HG03378 (cell line): ENCODE measurements around the gene ATP8B3.

ENCODE experiments used
- ATAC-seq: cut with Tn5 transposase; IDR thresholded peaks from one replicate; pipeline ENCODE4 v1.9.1; 2021; ENCODE audit warnings: mild to moderate bottlenecking, moderate library complexity; ENCODE audit not compliant: unreplicated experiment

ATP8B3 gene, protein sequence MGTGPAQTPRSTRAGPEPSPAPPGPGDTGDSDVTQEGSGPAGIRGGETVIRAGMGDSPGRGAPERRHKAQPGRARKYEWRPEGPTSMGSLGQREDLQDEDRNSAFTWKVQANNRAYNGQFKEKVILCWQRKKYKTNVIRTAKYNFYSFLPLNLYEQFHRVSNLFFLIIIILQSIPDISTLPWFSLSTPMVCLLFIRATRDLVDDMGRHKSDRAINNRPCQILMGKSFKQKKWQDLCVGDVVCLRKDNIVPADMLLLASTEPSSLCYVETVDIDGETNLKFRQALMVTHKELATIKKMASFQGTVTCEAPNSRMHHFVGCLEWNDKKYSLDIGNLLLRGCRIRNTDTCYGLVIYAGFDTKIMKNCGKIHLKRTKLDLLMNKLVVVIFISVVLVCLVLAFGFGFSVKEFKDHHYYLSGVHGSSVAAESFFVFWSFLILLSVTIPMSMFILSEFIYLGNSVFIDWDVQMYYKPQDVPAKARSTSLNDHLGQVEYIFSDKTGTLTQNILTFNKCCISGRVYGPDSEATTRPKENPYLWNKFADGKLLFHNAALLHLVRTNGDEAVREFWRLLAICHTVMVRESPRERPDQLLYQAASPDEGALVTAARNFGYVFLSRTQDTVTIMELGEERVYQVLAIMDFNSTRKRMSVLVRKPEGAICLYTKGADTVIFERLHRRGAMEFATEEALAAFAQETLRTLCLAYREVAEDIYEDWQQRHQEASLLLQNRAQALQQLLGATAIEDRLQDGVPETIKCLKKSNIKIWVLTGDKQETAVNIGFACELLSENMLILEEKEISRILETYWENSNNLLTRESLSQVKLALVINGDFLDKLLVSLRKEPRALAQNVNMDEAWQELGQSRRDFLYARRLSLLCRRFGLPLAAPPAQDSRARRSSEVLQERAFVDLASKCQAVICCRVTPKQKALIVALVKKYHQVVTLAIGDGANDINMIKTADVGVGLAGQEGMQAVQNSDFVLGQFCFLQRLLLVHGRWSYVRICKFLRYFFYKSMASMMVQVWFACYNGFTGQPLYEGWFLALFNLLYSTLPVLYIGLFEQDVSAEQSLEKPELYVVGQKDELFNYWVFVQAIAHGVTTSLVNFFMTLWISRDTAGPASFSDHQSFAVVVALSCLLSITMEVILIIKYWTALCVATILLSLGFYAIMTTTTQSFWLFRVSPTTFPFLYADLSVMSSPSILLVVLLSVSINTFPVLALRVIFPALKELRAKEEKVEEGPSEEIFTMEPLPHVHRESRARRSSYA (N-terminal part only)

DNA sequence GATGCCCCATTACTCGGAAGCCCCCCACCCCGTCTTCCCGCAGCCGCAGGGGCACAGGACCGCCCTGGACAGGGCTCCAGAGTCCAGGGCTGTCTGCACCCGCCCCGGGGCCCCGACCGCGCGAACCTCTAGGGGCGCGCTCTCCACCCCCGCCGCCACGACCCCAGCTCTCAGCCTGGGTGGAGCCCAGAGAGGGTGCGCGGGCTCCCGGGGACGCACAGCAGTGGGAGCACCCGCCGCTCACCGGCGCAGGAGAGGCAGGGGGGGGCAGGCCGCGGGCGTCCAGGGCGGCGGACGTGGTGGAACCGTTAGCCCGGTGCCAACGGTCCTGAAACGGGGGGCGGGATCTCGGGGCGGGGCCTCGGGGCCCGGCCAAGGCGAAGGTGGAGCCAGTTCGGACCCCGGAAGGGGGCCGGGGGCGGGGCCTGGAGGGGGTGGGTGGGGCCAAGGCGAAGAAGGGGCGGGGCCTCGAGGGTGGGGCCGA is at the start of gene ATP8B3:
TSS of gene ATP8B3 (minus strand) at position 335 of the 484 bp plus-strand sequence. CDS start 540 bp downstream, outside the sequence.
- no peak for ATAC-seq

DNA sequence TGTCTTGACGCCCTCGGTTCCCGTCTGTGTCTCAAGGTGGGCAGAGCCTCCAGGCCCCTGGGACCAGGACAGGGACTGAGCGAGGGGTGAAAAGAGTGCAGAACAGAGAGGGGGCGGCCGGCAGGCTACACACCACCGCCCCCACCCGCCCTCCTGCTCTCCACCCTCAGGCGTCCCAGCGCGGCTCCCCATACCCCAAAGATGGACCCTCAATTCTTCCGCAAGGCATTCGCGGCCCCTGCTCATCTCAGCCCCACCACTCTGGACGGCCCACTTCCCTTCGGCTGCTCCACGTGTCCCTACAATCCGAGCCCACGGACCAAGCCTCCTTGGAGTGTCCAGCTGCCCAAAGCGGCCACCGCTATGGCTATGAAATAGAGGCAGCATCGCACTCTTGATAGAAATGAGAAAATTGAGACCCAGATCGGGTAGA is 49.5 kb upstream of the ATP8B3 start:
- ATAC-seq = no peak

DNA sequence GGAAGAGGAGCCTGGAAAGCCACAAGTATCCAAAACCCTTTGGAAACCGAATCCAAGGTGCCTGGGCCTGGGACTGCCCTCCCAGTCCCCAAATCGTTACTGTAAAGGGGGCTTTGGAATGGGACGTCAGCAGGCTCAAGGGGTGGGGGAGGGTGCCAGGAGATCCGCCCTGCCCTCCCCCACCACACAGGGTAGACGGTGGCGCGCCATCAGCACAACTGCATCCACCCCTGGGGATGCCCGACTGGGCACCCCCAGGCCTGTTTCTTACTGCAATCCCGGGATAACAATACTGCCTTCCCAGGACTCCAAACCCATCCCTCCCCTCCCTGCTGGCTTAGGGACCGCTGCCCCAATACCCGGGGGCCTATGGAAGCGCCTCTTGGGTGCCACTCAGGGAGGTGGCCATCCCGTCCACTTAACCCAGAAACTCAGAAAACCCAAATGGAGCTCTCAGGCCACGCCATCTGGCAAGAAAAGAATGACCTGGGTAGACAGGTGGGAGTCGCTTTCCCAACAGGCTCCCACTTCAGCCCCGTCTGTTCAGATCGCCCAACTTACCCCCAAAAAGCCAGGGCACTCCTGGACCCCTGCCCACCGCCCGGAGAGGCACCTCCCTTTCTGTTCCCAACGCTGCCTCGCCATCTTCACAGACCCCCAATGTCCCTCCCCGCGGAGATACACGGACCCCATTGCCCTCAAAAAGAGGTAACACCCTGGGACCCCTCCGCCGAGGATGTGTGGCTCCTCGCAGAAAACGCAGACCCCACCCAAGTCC is 48.9 kb upstream of the ATP8B3 start:
- no peak for ATAC-seq

DNA sequence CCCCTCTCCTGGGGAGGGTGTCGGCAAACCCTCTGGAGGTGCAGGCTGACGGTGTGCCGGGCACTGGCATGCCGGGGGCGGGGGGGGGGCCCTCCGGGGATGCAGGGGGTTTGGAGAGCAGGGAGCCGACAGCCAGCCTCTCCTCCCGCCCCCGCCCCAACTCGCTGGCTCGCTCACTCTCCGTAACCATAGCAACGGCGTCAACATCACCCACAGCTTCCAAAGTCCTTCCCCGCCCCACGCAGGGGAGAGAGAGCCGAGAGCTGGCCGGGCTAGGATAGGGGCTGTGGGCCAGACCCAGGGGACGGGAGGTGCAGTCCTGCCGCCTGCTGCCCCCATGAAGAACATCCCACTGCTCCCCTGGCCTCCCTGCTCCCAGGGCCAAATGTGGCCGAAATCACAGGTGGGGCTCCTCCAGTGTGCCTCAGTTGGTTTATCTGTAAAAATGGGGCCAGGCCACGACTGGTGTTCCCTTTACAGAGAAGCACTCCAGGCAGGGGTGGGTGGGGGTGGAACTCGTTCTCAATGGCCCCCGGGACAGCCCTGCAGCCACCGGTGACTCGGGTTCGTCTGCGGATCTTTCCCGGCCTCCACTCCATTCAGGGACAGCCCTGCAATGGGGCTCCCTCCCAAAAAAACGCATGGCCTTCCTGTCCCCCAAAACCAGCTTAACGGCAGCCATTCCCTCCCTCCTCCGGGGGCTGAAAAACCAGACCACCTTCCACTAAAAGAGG is 48.1 kb upstream of the ATP8B3 start:
- no peak for ATAC-seq

DNA sequence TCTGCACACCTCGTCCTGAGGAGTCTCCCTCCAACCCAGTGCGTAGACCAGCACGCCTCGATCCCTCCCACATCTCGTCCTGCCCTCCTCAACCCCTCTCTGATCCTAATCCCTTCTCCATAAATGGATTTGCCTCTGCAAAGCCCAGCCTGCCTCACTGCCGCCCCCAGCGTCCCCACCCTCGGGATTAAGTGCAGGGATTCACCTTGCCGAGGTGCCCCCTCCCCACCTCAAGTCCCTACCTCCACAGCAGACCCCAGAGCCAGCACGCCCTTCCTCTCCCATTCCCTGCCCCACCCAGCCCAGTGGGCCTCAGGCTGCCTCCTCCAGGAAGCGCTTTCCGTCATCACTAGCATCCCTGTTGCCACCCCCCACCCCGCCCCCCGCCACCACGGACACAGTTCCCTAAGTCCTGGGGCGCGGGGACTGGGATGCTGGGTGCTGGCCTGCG is 47.3 kb upstream of the ATP8B3 start:
- ATAC-seq = no peak

DNA sequence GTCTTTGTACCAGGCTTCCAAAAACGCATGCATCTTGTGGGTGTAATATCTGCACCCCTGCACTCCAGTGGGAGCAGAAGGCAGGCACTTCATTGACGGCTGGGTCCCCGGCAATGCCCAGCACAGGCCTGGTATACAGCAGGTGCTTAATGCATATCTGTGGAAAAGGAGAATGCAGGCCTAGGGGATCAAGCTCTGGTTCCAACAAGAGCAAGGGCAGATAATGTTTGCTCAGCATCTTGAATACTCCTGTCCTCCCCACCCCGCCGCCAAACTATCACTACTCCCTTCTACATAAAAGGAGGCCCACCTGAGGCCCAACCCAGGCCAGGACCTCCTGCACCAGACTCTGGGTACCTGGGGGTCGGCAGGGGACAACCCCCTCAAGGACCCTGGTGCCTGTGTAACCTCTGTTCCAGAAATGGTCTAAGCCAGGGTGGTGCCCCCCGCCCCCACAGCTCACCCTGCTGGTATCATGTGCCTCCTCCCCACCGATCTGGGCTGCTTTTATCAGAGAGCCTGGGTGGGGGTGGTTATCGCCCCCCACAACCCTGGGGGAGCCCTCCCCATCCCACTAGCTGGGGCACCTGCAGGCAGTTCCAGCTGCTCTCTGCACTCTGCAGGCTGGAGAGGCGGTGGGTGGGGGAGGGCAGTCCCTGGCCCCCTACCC is 46.5 kb upstream of the ATP8B3 start:
- no peak for ATAC-seq

DNA sequence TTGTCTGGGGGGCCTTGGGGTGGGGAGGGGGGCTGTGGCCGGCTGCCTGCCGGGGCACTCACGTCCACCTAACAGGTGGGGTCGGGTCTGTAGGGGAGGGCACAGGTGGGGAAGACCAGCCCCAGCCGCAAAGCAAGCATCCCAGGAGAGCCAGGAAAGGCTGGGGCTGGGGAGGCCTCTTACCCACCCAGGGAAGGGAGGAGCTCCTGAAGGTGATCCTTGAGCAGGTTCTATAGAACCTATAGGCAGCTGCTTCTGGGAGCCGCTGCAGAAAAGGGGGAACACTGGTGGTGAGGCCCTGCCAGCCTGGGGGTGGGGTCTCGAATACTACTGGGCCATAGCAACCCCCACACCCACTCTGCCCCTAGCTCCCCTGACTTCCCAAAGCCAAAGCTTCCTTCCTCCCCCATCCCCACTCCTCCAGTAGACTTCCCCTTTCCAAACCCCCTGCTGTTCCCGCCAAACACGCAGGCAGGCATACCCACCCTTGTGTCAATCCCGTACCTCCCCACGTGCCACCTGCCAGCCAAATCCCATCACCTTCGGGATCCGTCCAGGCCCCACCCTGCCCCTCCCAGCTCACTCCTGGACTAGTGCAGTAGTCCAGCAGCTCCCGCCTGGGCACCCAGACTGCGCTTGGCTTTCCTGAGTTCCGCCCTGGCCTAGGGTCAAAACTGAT is 45.7 kb upstream of the ATP8B3 start:
- no peak for ATAC-seq

DNA sequence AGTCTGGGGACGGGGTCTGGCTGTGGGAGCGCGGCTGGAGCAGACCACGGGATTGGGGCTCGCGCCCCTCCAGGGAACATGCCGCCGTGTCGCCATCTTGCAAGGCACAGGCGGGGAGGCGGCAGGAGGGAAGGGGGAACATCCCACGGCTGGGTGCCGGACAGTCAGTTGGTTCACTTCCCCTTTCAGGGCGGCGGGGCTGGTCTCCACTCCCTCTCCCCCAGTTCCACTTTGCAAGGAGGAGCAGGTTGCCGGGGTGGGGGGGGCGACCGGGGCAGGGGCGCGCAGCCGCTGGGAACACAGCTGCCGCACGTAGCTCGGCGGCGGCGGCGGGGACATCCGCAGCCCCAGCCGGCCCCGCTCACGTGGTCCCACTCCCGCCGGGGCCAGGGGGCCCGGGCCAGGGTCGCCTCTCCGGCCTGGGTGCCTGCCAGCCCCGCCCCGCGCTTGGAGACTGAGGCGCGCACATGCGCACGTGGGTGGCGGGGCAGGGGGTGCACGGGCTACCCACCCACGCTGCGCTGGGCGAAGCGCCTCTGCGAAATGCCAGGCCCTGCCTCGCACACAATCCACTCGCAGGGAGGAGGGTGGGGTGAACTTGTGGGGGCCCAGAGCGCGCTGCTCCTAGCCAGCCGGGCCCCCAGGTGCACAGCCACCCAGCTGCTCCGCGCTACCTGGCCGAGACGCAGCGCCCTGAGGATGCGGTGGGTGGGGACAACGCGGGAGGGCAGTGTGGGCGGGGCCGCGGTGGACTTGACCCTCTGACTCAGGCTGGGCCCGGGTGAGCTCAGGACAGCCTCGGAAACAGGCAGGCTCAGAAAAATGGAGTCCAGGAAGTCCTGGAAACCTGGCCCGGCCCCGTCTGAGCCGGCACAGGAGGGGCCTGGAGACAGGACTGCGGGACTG is 44.9 kb upstream of the ATP8B3 start:
- ATAC-seq = no peak

DNA sequence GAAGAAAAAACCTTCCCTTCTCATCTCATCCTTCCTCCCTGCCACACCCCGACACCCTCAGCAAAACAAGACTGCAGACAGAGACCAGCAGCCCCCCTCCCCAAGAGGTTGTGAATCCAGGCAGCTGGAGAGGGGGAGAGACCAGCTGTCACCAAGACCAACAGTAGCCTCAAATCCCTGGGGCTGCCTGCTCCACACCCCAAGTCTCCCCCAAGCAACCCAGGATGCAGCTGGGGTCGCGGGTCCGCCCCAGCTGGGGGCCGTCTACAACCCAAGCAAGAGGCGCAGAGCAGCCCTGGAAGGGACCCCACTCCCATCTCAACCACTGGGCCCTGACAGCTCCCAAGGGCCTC is 44.2 kb upstream of the ATP8B3 start:
- ATAC-seq = no peak

DNA sequence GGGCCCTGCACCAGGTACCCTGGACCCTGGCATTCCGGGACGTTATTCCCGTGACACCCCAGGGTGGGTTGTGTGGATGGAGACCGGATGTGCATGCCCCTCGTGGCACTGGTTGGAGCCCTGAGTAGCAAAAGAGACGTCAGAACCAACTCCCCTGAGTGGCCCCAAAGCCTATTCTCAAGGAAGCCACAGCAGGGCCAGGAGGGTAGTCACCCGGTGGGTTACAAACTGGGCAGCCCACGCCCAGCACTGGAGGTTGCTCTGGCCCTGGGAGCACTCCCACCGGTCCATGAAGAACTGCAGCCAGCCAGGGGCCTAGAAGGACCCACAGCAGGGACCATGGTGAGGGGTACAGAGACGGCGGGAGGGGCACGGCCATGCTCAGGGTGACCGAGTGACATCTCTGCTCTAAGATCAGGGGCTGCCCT is 43.8 kb upstream of the ATP8B3 start:
- ATAC-seq = no peak

DNA sequence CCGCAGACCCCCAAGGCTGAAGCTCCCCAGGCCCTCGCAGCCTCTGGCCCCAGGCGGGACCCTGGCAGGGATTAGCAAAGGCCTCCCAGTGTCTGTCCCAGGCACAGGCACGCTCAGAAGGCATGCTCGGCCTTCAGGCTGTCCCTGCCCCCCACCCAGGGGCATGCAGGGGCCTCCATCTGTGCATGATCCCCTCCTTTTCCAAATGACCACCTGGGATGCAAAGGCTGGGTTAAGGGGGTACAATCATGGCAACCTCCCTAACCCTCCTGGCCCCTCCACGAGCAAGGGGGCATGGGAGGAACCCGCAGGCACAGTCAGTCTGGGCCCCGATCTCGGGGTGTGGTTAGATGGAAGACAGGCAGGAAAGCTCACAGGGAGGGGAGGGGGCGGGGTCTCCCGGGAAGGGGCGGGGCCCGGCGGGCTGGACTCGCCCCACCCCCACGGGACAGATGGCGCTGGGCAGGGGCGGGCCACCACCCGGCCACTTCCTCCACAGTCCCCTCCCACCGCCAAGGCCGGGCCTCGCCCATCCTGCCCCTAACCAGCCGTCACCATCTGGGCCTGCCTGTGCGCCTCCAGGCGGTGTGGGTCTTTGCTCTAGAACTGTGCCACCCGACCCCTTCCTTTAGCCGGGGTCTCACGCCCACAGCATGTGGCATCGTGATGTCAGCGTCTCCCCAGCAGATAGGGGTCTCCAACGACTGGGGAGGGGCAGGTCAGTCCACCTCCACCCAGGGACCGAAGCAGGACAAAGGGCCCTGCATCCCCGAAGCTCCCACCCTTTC is 43.2 kb upstream of the ATP8B3 start:
- no peak for ATAC-seq

DNA sequence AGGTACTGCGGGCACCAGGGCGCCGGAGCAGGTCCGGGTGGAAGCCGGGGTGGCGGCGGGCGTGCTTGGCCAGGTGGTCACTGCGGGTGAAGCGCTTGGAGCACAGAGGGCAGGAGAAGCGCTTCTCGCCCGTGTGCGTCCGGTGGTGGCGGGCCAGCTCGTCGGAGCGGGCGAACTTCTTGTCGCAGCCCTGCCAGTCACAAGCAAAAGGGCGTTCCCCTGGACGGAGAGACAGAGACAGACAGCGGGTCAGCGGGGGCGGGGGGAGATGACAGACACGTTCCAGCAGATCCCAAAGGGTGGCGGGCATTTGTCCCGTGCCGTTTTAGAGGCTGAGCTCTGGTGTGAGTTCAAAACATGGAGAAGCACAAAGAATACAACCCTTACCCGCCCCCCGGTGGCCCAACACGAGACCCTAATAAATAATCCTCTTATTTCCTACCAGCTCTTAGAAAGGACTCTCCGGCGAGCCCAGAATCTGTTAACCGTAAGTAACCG is 42.5 kb upstream of the ATP8B3 start:
- no peak for ATAC-seq

DNA sequence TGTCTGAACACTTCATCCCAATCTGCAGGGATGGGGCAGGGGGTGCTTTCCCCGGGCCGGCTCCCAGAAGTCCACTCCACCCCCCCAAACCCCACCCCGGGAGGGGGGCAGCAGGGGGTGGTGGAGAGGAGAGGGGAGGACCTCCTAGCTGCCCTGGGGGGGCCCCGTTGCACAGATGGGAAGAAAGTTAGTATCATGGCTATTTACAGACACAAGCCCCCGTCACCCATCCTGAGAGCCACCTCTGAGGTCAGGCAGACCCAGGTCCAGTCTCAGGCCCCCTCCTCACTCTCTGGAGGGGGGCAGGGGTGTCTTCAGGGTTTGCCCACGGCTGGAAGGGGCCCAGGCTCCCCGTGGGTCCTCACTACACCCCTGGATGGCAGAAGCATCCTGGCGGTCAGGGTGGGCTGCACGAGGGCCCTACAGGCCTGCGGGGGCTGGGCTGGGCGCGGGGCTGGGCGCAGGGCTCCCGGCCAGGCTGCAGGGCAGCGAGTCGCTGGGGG is 42.0 kb upstream of the ATP8B3 start:
- no peak for ATAC-seq

DNA sequence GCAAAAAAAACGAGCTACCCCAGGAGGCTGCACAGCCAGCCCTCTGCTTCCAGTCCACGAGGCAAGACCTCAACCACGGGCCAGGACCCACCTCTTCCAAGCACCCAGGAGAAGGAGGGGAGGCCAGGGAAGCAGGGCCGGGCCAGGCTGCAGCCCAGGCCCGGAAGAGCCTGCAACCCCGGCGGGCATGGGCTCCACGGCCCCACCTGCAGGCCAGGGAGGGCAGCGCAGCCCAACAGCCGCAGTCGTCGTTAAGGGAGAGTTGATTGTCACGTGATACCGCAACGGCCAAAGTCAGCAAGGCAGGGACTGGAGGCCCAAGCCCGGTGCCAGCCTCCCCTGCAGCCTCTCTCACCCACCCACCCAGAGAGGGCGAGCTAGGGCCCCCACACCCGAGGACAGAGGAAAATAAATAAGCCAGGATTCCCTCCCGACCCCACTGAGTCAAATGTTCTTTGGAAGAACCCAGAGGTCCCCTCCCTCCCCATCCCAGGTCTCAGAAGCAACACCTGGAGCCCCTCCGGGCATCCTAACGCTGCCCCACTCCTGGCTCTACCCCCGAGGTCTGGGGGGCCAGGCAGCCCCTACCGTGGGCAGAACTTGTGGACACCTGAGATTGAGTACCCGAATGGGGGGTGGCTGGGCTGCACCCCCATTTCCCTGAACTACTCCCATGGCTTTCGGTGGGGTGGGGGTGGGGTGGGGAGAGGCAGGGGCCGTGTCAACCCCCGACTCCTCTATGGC is 41.4 kb upstream of the ATP8B3 start:
- ATAC-seq = no peak

DNA sequence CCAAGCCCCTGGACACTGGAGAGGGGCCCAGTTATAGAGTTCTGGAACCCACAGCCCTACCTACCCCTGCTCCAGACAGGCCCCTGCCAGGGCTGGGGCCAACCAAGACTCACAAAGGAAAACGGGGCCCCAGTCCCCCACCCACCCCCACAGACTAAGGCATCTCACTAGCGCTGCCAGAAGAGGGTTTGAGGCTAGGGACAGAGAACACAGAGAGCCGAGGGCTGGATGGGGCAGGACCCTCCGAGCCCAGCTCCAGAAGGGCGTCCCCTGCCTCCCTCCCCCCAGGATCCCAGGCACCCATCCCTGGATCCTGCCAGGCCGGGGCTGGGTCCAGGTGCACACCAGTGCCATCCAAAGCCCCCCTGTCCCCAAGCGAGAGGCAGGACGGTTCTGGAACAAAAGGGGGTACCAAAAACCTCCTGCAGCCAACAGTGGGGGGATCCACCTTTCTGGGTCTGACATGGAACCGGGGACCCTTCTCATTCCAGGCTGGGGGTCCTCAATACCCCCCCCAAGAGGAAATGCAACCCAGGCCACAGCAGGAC is 40.6 kb upstream of the ATP8B3 start:
- ATAC-seq = no peak
